Activated T-helper 2 cell treated with anti-CD3 and anti-CD28 coated beads, Interferon-gamma antibody, Interleukin-2, Interleukin-4, amounts not matched to agents 10 μg/mL and 5 μg/mL and 100 μg/mL, durations not matched to agents 14 hours and 24 hours and 36 hours (primary cell): ENCODE results near the gene MNS1. TPM values are rescaled to one million over a fixed set of nuclear protein-coding genes. Genes with fewer than 3 reads are reported as not detected.
"Not testable (repeated sequence)": the region's sequence is repeated elsewhere in the genome, so short reads cannot be mapped to it uniquely, and the experiment has no call there.

Experiments
- DNase-seq: peaks from one replicate; pipeline ENCODE4 v3.0.0; 2021; ENCODE audit warnings: low spot score
- H3K27ac Mint-ChIP-seq: one replicate; pipeline ENCODE4 v1.8.0; 2021; ENCODE audit warnings: mixed read lengths
- H3K27me3 Mint-ChIP-seq: one replicate; pipeline ENCODE4 v1.8.0; 2021; ENCODE audit warnings: low read depth, mixed read lengths
- H3K36me3 Mint-ChIP-seq: one replicate; pipeline ENCODE4 v1.8.0; 2021; ENCODE audit warnings: low read depth, mixed read lengths
- H3K4me1 Mint-ChIP-seq: one replicate; pipeline ENCODE4 v1.8.0; 2021; ENCODE audit warnings: low read depth, mixed read lengths
- H3K4me3 Mint-ChIP-seq: one replicate; pipeline ENCODE4 v1.8.0; 2021; ENCODE audit warnings: low read depth, mild to moderate bottlenecking, moderate library complexity, mixed read lengths
- H3K9me3 Mint-ChIP-seq: one replicate; pipeline ENCODE4 v1.8.0; 2021; ENCODE audit warnings: mixed read lengths
- intact Hi-C: fragments of 100-400 bp; cut with micrococcal nuclease; formaldehyde crosslinking; loops from one replicate; pipeline ENCODE4 v1.15.1; 2023
- total RNA-seq: library from RNA; stranded (reverse); gene quantifications from 2 replicates; pipeline ENCODE4 v1.2.3, GENCODE V29; 2022

The MNS1 gene
- total RNA-seq, 1 donor from 2014 or later: 0.14 TPM

GRCh38 chr15:56440214-56440770 lies 24.6 kb downstream of the MNS1 start:
- H3K27me3 Mint-ChIP-seq: peaks cover 11% of the 10 kb centered on the region
- intact Hi-C loops: no loop called here
- H3K9me3 Mint-ChIP-seq: no peaks in the 10 kb centered on the region
- no peaks in the 10 kb centered on the region for H3K4me1 Mint-ChIP-seq
- H3K36me3 Mint-ChIP-seq: no peaks in the 10 kb centered on the region
- no peak overlapping the region for H3K4me3 Mint-ChIP-seq
- H3K27ac Mint-ChIP-seq: no peak overlapping the region
- DNase-seq: no peak

GRCh38 chr15:56432304-56432703 lies 32.6 kb downstream of the MNS1 start:
- H3K36me3 Mint-ChIP-seq: no peaks in the 10 kb centered on the region
- no peak for DNase-seq
- H3K4me1 Mint-ChIP-seq: no peaks in the 10 kb centered on the region
- H3K9me3 Mint-ChIP-seq: no peaks in the 10 kb centered on the region
- no peak overlapping the region for H3K4me3 Mint-ChIP-seq
- intact Hi-C loops: no loop called here
- peaks cover 9% of the 10 kb centered on the region for H3K27me3 Mint-ChIP-seq
- H3K27ac Mint-ChIP-seq: no peak overlapping the region

GRCh38 chr15:56428821-56429458 lies 36.0 kb downstream of the MNS1 start:
- peaks cover 2% of the 10 kb centered on the region for H3K36me3 Mint-ChIP-seq
- intact Hi-C loops: loop anchor here (2.0 kb wide), 1 partner anchor 182 kb away; no protein-coding TSS in a partner anchor
- H3K4me3 Mint-ChIP-seq: no peak overlapping the region
- no peak for DNase-seq
- peaks cover 3% of the 10 kb centered on the region for H3K27me3 Mint-ChIP-seq
- peaks cover 5% of the 10 kb centered on the region for H3K9me3 Mint-ChIP-seq
- no peaks in the 10 kb centered on the region for H3K4me1 Mint-ChIP-seq
- no peak overlapping the region for H3K27ac Mint-ChIP-seq

GRCh38 chr15:56425976-56426375 lies 39.0 kb downstream of the MNS1 start:
- intact Hi-C loops: no loop called here
- no peak overlapping the region for H3K4me3 Mint-ChIP-seq

GRCh38 chr15:56425276-56425675 lies 39.7 kb downstream of the MNS1 start:
- intact Hi-C loops: no loop called here
- Mint-ChIP-seq H3K9me3 (peaks cover 5% of the 10 kb centered on the region), H3K36me3 (peaks cover 2% of the 10 kb centered on the region), H3K27ac (no peak overlapping the region), H3K4me3 (no peak overlapping the region), H3K4me1 (no peaks in the 10 kb centered on the region), H3K27me3 (no peaks in the 10 kb centered on the region)
- no peak for DNase-seq

More at GRCh38 chr15:56425976-56426375, 39.0 kb downstream of the MNS1 start:
- Mint-ChIP-seq H3K36me3 (peaks cover 2% of the 10 kb centered on the region), H3K9me3 (peaks cover 5% of the 10 kb centered on the region), H3K27me3 (no peaks in the 10 kb centered on the region), H3K4me1 (no peaks in the 10 kb centered on the region), H3K27ac (no peak overlapping the region)
- no peak for DNase-seq

DNA sequence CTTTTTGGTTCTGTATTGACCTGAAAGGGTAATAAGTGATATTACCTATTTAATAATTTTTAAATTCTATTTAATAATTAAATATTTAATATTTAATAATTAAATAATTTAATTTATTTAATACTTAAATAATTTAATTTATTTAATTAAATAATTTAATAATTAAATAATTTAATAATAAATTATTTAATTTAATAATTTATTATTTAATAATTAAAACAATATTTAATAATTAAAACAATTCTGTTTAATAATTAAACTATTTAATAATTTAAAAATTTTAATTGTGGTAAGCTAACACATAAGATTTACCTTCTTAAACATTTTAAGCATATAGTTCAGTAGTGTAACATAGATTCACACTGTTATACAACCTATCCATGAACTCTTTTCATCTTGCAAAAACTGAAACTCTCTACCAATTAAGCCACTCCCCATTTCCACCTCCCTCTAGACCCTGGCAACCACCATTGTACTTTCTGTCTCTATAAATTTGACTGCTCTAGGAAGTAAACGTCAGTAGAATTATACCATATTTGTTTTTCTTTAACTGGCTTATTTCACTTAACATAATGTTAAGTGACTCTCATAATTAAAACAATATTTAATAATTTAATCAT lies 51.7 kb downstream of the MNS1 start:
- H3K4me1 Mint-ChIP-seq, H3K4me3 Mint-ChIP-seq, H3K36me3 Mint-ChIP-seq, H3K9me3 Mint-ChIP-seq, H3K27me3 Mint-ChIP-seq, DNase-seq, H3K27ac Mint-ChIP-seq: not testable (repeated sequence)
- intact Hi-C loops: loop anchor here (10.0 kb wide), 1 partner anchor 48 kb away; the partner anchor contains the start of gene TEX9

GRCh38 chr15:56411122-56411749 lies 53.7 kb downstream of the MNS1 start:
- Mint-ChIP-seq H3K27ac (no peak overlapping the region), H3K4me1 (peaks cover 4% of the 10 kb centered on the region), H3K27me3 (peaks cover 2% of the 10 kb centered on the region), H3K9me3 (no peaks in the 10 kb centered on the region), H3K4me3 (no peak overlapping the region), H3K36me3 (no peaks in the 10 kb centered on the region)
- DNase-seq: no peak
- intact Hi-C loops: loop anchor here (10.0 kb wide), 1 partner anchor 46 kb away; the partner anchor contains the start of gene TEX9

DNA sequence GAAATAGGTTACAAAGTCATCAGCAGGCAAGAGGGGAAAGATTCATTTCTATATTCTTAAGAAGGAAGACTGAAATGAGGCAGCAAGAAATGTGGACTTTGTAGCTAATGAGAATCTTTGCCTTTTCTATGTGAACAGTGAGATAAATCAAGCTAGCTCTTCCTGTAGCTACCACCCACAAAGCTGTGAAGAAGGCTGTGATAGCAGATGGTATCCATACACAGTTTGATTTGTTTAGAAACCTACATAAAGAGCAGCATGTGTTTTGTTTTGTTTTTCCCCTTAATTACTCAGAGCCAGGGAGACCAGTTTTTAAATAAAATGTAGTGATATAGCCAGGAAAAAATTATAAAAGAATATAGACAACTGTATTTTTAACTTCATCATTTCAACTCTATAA lies 54.2 kb downstream of the MNS1 start:
- Mint-ChIP-seq H3K4me3 (no peak overlapping the region), H3K4me1 (peaks cover 4% of the 10 kb centered on the region), H3K27me3 (peaks cover 2% of the 10 kb centered on the region)

DNA sequence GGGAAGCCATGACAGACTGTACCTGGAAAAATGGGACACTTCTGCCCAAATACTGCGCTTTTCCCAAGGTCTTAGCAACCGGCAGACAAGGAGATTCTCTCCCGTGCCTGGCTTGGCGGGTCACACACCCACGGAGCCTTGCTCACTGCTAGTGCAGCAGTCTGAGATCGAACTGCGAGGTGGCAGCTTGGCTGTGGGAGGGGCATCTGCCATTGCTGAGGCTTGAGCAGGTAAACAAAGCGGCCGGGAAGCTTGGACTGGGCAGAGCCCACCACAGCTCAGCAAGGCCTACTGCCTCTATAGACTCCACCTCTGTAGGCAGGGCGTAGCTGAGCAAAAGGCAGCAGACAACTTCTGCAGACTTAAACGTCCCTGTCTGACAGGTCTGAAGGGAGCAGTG lies 65.7 kb downstream of the MNS1 start:
- H3K36me3 Mint-ChIP-seq, intact Hi-C loops, H3K9me3 Mint-ChIP-seq, H3K4me1 Mint-ChIP-seq, H3K27me3 Mint-ChIP-seq, H3K27ac Mint-ChIP-seq, DNase-seq, H3K4me3 Mint-ChIP-seq: not testable (repeated sequence)

More for the DNA sequence above, 54.2 kb downstream of the MNS1 start:
- Mint-ChIP-seq H3K36me3 (no peaks in the 10 kb centered on the region), H3K27ac (no peak overlapping the region), H3K9me3 (no peaks in the 10 kb centered on the region)
- DNase-seq: no peak
- intact Hi-C loops: loop anchor here (10.0 kb wide), 1 partner anchor 46 kb away; the partner anchor contains the start of gene TEX9

GRCh38 chr15:56397325-56397724 lies 67.6 kb downstream of the MNS1 start:
- H3K27me3 Mint-ChIP-seq, intact Hi-C loops, H3K36me3 Mint-ChIP-seq, DNase-seq, H3K27ac Mint-ChIP-seq, H3K4me3 Mint-ChIP-seq, H3K4me1 Mint-ChIP-seq, H3K9me3 Mint-ChIP-seq: not testable (repeated sequence)

DNA sequence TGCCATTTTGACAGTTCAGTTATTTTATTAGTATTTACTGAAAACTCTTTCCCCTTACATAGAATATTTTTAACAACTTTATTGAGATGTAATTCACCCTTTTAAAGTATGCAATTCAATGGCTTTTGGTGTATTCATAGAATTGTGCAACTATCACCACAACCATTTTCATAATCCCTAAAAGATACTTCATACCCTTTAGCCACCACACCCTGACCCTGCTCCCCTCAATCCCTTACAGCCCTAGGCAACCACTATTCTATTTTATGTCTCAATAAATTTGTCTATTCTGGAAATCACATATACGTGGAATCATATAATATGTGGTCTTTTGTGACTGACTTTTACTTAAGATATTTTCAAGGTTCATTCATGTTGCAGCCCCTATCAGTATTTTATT lies 70.0 kb downstream of the MNS1 start:
- Mint-ChIP-seq H3K27me3 (no peaks in the 10 kb centered on the region), H3K27ac (no peak overlapping the region), H3K4me1 (peaks cover 3% of the 10 kb centered on the region), H3K4me3 (no peak overlapping the region), H3K36me3 (no peaks in the 10 kb centered on the region), H3K9me3 (no peaks in the 10 kb centered on the region)
- intact Hi-C loops: no loop called here
- no peak for DNase-seq

- Mint-ChIP-seq H3K9me3 (no peaks in the 10 kb centered on the region), H3K27me3 (no peaks in the 10 kb centered on the region), H3K27ac (no peak overlapping the region), H3K4me3 (no peak overlapping the region), H3K4me1 (peaks cover 3% of the 10 kb centered on the region), H3K36me3 (no peaks in the 10 kb centered on the region)
- DNase-seq: no peak
- intact Hi-C loops: no loop called here
Measured at GRCh38 chr15:56393277-56393676, 71.7 kb downstream of the MNS1 start.

GRCh38 chr15:56390739-56391267 lies 74.1 kb downstream of the MNS1 start:
- Mint-ChIP-seq H3K4me3 (no peak overlapping the region), H3K27ac (no peak overlapping the region), H3K27me3 (no peaks in the 10 kb centered on the region), H3K9me3 (no peaks in the 10 kb centered on the region), H3K4me1 (peaks cover 3% of the 10 kb centered on the region), H3K36me3 (no peaks in the 10 kb centered on the region)
- no peak for DNase-seq
- intact Hi-C loops: no loop called here
